GM21737 (cell line): Measurements from ENCODE around the gene IL1B.
"Not testable (repeated sequence)": the region's sequence is repeated elsewhere in the genome, so short reads cannot be mapped to it uniquely, and the experiment has no call there.

Experiments used
- ATAC-seq: cut with Tn5 transposase; IDR thresholded peaks from one replicate; pipeline ENCODE4 v1.9.1; 2021; ENCODE audit warnings: mild to moderate bottlenecking, moderate library complexity; ENCODE audit not compliant: unreplicated experiment

IL1B gene

DNA sequence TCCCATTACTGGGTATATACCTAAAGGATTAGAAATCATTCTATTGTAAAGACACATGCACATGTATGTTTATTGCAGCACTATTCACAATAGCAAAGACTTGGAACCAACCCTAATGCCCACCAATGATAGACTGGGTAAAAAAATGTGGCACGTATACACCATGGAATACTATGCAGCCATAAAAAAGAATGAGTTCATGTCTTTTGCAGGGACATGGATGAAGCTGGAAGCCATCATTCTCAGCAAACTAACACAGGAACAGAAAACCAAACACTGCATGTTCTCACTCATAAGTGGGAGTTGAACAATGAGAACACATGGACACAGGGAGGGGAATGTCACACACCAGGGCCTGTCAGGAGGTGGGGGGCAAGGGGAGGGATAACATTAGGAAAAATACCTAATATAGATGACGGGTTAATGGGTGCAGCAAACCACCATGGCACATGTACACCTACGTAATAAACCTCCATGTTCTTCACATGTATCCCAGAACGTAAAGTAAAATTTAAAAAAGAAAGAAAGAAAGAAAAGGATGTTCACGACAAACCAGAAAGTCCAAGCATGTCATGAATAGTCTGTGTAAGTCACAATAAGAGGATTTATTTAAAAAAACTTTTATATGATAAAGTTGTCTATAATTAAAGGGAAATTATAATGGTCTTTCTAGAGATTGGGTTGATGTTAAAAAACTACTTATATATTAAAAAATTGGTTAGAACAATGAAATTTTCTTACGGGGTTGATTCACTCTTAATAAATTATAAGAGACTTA is 23.0 kb upstream of the IL1B start:
- ATAC-seq, result not testable (repeated sequence)

DNA sequence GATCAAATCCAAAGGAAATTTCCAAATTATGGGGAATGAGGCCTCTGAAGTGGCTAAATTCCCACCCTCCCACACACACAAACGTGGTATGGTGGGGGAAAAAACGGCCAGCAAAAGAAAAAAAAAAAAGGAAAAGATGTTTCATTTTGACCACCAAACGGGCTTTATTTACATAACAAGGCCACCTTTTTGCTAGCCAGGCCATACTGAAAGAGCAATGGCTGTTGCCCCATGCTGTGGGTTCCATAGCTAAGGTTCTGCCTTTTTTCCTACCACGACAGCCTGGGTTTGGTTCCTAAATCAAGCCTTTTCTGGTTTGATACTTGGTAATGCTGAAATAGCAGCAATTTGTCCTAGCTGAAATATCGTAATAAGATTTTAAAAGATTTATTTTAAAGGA is 14.0 kb upstream of the IL1B start:
- no peak for ATAC-seq

- no peak for ATAC-seq
Observed at GRCh38 chr2:112849956-112850355, 13.4 kb upstream of the IL1B start.

DNA sequence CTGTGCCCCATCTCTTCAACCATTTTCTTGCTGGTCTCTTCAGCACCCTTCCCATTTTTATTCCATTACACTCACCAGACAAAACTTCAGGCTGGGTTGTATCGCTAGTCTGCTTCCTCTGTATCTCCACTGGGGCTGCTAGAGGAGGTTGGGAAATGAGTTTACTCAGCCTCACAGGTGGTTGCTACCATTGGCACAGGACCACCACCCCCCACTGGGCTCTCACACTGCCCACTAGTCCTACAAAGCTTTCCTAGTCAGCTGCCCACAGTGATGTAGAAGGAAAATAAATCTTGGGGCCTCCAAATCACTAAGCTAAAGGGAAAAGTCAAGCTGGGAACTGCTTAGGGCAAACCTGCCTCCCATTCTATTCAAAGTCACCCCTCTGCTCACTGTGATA is 12.3 kb upstream of the IL1B start:
- no peak for ATAC-seq

DNA sequence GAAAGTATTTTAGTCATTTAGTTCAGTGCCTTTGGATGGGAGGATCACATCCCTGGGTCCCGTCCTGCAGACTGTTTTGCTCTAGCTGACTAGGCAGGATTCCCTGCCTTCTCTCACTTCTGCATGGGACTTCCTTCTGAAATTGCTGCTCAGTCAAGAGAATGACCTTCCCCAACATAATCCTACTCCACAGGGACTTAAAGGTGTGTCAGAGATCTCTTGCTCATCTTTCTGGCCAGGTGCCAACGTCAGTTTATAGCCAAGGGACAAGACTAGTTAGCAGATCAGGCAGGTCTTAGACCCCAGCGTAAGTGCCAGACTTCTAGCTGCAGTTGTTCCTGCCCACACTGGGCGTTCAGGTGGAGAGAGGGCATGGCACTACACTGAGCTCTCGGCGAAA is 9.5 kb upstream of the IL1B start:
- ATAC-seq, result no peak

GRCh38 chr2:112843836-112844235 is 7.3 kb upstream of the IL1B start:
- ATAC-seq, result no peak

DNA sequence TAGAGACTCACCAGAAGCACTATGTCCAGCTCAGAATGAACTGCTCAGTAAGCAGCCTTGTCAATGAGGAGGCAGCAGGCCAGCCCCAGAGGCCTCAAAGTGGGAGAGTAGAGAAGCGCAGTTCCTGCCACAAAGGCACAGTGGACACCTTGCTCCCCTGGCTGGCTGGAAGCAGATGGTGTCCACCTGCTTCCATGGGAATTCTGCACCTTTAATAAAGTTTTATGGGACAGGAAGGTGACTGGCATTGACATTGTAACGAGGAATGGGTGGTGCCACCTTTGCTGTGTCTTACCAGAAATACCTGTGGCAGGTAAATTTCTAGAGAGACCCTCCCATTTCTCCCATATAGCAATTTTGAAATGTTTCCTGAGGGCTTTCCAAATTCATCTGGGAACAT is 6.7 kb upstream of the IL1B start:
- ATAC-seq, result no peak

- no peak for ATAC-seq
Observed at GRCh38 chr2:112841295-112842044, 4.9 kb upstream of the IL1B start.

- ATAC-seq, result no peak
Observed at GRCh38 chr2:112840068-112840445, 3.5 kb upstream of the IL1B start.

GRCh38 chr2:112839407-112840067 is 3.0 kb upstream of the IL1B start:
- no peak for ATAC-seq

DNA sequence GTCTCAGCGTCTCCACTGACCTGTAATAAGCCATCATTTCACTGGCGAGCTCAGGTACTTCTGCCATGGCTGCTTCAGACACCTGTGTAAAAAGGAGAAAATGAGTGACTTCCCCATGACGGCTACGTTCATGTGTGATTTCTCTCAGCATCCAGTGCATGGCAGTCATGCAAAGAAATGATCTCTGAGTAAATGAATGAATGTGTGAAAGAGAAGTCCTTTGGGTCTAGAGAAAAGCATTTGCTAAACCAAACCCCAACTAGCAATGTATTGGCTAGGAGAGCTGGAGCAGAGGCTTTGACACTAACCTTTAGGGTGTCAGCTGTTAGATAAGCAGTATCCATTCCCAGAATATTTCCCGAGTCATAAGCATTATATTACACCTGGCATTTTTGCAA is 417 bp downstream of the IL1B start:
- ATAC-seq, result no peak

DNA sequence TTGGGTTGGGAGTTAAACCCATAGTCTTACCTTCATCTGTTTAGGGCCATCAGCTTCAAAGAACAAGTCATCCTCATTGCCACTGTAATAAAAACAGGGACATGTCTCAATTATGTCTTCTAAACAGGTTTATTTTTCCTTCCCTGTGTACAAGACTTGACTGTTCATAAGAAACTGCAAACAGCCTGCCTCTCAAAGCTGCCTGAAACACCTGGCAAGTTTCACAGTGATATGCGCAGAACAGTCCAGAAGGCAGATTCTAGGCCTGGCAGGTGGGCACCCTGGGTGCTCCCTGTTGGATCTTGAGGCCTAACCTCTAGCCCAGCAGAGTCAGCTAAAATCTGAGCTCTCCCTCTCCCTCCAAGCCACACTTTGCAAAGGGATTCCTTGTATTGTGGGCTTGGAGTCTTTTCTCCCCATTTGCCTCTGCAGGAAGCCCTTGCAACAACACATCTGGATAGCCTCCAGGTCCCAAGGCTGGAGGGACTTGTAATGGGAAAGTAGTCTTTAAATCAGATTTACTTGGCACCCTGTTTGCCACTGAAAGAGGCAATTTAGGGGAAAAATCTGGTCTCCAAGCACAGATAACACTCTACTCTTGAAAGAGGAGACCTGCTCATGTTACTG is 930 bp downstream of the IL1B start:
- ATAC-seq, result no peak

DNA sequence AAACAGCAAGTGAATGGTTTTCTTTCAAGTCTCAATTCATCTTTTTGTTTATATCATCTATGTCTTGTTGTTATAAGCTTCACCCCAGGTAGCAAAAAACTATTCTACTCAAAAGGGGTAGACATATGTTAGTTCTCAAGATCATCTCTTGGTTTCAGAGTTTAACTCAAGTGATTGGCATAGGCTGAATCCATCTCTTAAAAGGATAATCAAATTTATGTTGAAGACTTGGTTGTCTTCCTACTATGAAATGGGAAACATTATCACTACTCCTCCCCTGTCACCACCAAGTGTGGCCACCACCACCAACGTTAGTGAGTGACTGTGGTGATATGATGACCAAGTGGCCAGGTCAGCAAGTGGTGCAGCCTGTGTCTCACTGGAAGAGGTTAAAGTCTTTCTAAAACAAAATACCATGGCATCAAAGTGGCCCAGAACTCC is 1.5 kb downstream of the IL1B start:
- ATAC-seq, result no peak

DNA sequence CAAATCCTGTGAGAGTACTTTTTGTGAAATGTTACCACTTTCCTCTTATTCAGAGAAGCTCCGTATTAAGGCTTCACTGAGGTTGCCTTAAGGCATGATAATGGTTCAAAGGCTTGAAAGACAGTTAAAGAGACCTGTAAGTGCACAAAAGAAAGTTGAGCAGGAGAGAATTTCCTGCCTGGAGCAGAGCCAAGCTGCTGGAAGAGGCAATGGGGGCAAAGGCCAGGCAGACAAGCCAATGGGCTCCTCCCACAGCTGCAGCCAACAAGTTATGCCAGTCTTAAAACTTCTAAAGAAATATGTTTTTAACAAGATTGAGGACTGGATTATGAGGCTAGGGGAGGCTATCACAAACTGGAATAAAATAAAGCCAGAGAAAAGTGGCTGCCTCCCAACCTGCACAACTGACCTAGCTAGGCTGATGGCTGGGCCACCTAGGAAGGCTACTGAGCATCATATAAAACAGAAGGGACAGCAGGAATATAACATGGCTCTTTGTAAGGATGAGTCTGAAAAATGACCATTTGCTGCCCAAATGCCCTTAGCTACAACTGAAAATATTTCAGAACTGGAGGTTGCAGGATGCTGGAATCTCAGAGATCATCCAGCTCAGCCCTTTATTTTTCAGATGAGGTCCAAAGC is 2.1 kb downstream of the IL1B start:
- ATAC-seq, result no peak

GRCh38 chr2:112833976-112834375 is 2.6 kb downstream of the IL1B start:
- no peak for ATAC-seq

DNA sequence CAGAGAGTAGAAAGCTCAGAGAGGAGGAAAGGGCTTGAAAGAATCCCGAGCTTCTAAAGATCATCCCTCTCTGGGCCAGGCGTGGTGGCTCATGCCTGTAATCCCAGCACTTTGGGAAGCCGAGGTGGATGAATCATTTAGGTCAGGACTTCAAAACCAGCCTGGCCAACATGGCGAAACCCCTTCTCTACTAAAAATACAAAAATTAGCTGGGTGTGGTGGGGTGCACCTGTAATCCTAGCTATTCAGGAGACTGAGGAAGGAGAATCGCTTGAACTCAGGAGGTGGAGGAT is 3.0 kb downstream of the IL1B start:
- ATAC-seq, result not testable (repeated sequence)

DNA sequence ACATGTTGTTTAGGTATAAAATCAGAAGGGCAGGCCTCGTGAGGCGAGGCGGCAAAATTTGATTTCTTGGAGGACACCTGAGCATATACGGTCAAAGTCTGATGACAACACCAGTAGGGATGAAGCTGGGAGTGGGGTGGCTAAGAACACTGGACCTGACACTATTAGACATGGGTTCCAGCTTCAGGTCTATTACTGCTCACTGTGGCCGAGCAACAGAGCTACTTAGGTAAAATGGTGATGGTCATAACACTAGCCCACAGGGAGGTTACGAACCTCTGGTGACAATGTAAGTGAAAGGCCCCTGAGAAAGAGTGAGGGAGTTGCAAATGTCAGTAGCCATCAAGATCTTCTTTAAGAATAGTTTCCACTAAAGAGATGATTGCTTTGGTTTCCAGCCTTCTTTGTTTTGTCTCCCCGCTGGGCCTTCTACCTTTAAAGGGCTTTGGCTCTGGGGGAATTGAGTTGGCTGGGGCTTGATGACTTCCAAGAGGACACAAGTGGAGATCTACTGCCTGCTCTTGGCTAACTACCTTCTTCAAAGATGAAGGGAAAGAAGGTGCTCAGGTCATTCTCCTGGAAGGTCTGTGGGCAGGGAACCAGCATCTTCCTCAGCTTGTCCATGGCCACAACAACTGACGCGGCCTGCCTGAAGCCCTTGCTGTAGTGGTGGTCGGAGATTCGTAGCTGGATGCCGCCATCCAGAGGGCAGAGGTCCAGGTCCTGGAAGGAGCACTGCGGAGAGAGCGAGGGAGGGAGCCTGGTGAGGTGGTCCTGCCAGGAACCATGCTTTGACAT is 3.5 kb downstream of the IL1B start:
- no peak for ATAC-seq

GRCh38 chr2:112831946-112832840 is 4.4 kb downstream of the IL1B start:
- ATAC-seq, result no peak

- ATAC-seq, result no peak
Observed at GRCh38 chr2:112831513-112831845, 5.1 kb downstream of the IL1B start.
